Upper lobe of left lung (tissue), 6 donors: ENCODE results near the gene CDC16. TPM values are rescaled to one million over a fixed set of nuclear protein-coding genes. Genes with fewer than 3 reads are reported as not detected.

ENCODE experiments used
- ATAC-seq, 2 donors: fragments of 200-7000 bp; cut with Tn5 transposase; one replicate each; pipeline ENCODE4 v1.9.1; 2022; ENCODE audit warnings: mild to moderate bottlenecking in 2 of 2, moderate library complexity in 2 of 2; ENCODE audit not compliant: low FRiP score in 2 of 2
- DNase-seq, 2 donors: peaks; one replicate each; pipeline ENCODE4 v3.0.0-alpha.2; 2019 to 2020
- H3K27ac ChIP-seq, 4 donors: fragments of 200-600 bp; sonication (generic); one replicate each; pipeline ENCODE4 v1.5.1; 2016 to 2019
- H3K27me3 ChIP-seq, 4 donors: fragments of 200-600 bp; sonication (generic); one replicate each; pipeline ENCODE4 v1.5.1; 2017 to 2019
- H3K36me3 ChIP-seq, 4 donors: fragments of 200-600 bp; sonication (generic); one replicate each; pipeline ENCODE4 v1.5.1; 2016 to 2019
- H3K4me1 ChIP-seq, 4 donors: fragments of 200-600 bp; sonication (generic); one replicate each; pipeline ENCODE4 v1.5.1; 2018 to 2019
- H3K4me3 ChIP-seq, 4 donors: fragments of 200-600 bp; sonication (generic); one replicate each; pipeline ENCODE4 v1.5.1; 2017 to 2019; ENCODE audit warnings: mild to moderate bottlenecking in 2 of 4, moderate library complexity in 1 of 4
- H3K9me3 ChIP-seq, 4 donors: fragments of 200-600 bp; sonication (generic); one replicate each; pipeline ENCODE4 v1.5.1; 2018 to 2019
- CTCF ChIP-seq, 6 experiments: fragments of 450-650 bp in 4 of 6; fragments of 200-600 bp in 2 of 6; sonication (generic) in 2 of 6; IDR thresholded peaks; one replicate each; pipeline ENCODE4 v1.5.1; 2016 to 2019; ENCODE audit warnings: antibody characterized with exemption in 6 of 6
- EP300 ChIP-seq, 4 donors: sonication (generic); formaldehyde crosslinking; IDR thresholded peaks; one replicate each; pipeline ENCODE4 v1.5.1; 2017; ENCODE audit warnings: antibody characterized with exemption in 4 of 4, control low read depth in 2 of 4
- POLR2A ChIP-seq, 4 donors: fragments of 450-650 bp; IDR thresholded peaks; one replicate each; pipeline ENCODE4 v1.5.1; 2016 to 2017; ENCODE audit warnings: antibody characterized with exemption in 4 of 4, mild to moderate bottlenecking in 2 of 4
- POLR2AphosphoS5 ChIP-seq, 2 donors: sonication (generic); formaldehyde crosslinking; IDR thresholded peaks; one replicate each; pipeline ENCODE4 v1.5.1; 2017; ENCODE audit warnings: antibody characterized with exemption in 2 of 2
- WGBS, 2 donors: methylation state at CpG; one replicate each; pipeline ENCODE4 v1.1.5; 2017 to 2018; 5-methylcytosine and 5-hydroxymethylcytosine counted together
- total RNA-seq, 6 donors: library from RNA; depleted of rRNA in 4 of 6; stranded (reverse); fragments of >200 nt in 4 of 6; gene quantifications; one replicate each; pipeline versions ENCODE4 v1.1.0 to v1.2.1, GENCODE V29; 2016 to 2021
- donor health status: DM: no; HTN: no; CAD: no; lungs with moderate emphysema.
- donor health status: DM: no; HTN: yes; CAD: no; lungs with severe emphysema.

The CDC16 gene
- total RNA-seq, 6 donors from 2014 or later: 46.6 to 123 (median 58.3) TPM

- no peak for ATAC-seq
- Histone ChIP-seq H3K27ac (no peak overlapping the region), H3K4me1 (peaks cover 4 to 6% (median 6%) of the 10 kb centered on the region in 4 donors), H3K36me3 (peaks cover 7 to 61% (median 22%) of the 10 kb centered on the region in 4 donors), H3K27me3 (no peaks in the 10 kb centered on the region), H3K9me3 (no peaks in the 10 kb centered on the region), H3K4me3 (no peak overlapping the region)
- TF ChIP-seq POLR2AphosphoS5 (IDR thresholded peaks at IDR 0.05): no peak
- no peak for TF ChIP-seq CTCF (IDR thresholded peaks at IDR 0.05)
- no peak for TF ChIP-seq EP300 (IDR thresholded peaks at IDR 0.05)
- TF ChIP-seq POLR2A (IDR thresholded peaks at IDR 0.05): no peak
- 75 to 81% methylated on average over 7 of the region's 7 CpGs for WGBS, 2 donors
- no peak for DNase-seq
These were observed 40.6 kb downstream of the CDC16 start for GRCh38 chr13:114275304-114275703.

GRCh38 chr13:114279146-114279545, 44.4 kb downstream of the CDC16 start:
- TF ChIP-seq POLR2A (IDR thresholded peaks at IDR 0.05): no peak
- no peak overlapping the region for H3K4me3 ChIP-seq
- ATAC-seq: no peak
- no peaks in the 10 kb centered on the region for H3K27me3 ChIP-seq
- H3K27ac ChIP-seq: peak overlapping the region in 2 of 4 donors; percentile 31 to 95
- H3K36me3 ChIP-seq: peaks cover 0 to 35% (median 8%) of the 10 kb centered on the region in 4 donors
- H3K4me1 ChIP-seq: peaks cover 17 to 29% (median 21%) of the 10 kb centered on the region in 4 donors
- no peaks in the 10 kb centered on the region for H3K9me3 ChIP-seq
- 80 to 82% methylated on average over 4 of the region's 4 CpGs for WGBS, 2 donors
- no peak for DNase-seq

GRCh38 chr13:114279758-114280355, 45.2 kb downstream of the CDC16 start:
- no peak for DNase-seq
- no peak for ATAC-seq
- TF ChIP-seq POLR2A (IDR thresholded peaks at IDR 0.05): no peak
- no peak for TF ChIP-seq EP300 (IDR thresholded peaks at IDR 0.05)
- TF ChIP-seq CTCF (IDR thresholded peaks at IDR 0.05): no peak
- TF ChIP-seq POLR2AphosphoS5 (IDR thresholded peaks at IDR 0.05): no peak
- 70 to 87% methylated on average over 2 of the region's 2 CpGs for WGBS, 2 donors
- Histone ChIP-seq H3K9me3 (no peaks in the 10 kb centered on the region), H3K27ac (peak overlapping the region in 3 of 4 donors; percentile 95 to 98 (median 96)), H3K4me1 (peaks cover 17 to 29% (median 21%) of the 10 kb centered on the region in 4 donors), H3K4me3 (no peak overlapping the region), H3K36me3 (peaks cover 0 to 35% (median 8%) of the 10 kb centered on the region in 4 donors), H3K27me3 (no peaks in the 10 kb centered on the region)

- DNase-seq (peak; percentile 90 to 98), ATAC-seq (peak; percentile 96)
- peak within 1 kb of the TSS; percentile 95 to 99 (median 97) for H3K27ac ChIP-seq
- H3K36me3 ChIP-seq: peaks cover 0 to 27% (median 5%) of the 10 kb centered on the region in 4 donors
- no peaks in the 10 kb centered on the region for H3K9me3 ChIP-seq
- TF ChIP-seq POLR2AphosphoS5 (IDR thresholded peaks at IDR 0.05) (peak; percentile 86 to 87), POLR2A (IDR thresholded peaks at IDR 0.05) (peak in 3 of 4 donors; percentile 72 to 90 (median 87)), EP300 (IDR thresholded peaks at IDR 0.05) (peak in 1 of 4 donors; percentile 13), CTCF (IDR thresholded peaks at IDR 0.05) (peak in 1 of 6 experiments; percentile 21)
- H3K4me1 ChIP-seq: peaks cover 17 to 29% (median 21%) of the 10 kb centered on the region in 4 donors
- H3K4me3 ChIP-seq: peak within 1 kb of the TSS; percentile 35 to 79 (median 74)
- WGBS, 2 donors: 0 to 1% methylated on average over 7 to 69 of the region's 89 CpGs
- H3K27me3 ChIP-seq: no peaks in the 10 kb centered on the region
These were observed 46.8 kb downstream of the CDC16 start, which contains the start of gene UPF3A for GRCh38 chr13:114281351-114282040. UPF3A (plus strand) TSS chr13:114281601; CDS start chr13:114281640, 39 bp downstream.

GRCh38 chr13:114282041-114282670, 47.5 kb downstream of the CDC16 start:
- DNase-seq (peak; percentile 35 to 90), ATAC-seq (peak; percentile 85 to 89)
- WGBS, 2 donors: 0 to 1% methylated on average over 20 to 42 of the region's 50 CpGs
- H3K9me3 ChIP-seq: no peaks in the 10 kb centered on the region
- peaks cover 17 to 29% (median 21%) of the 10 kb centered on the region in 4 donors for H3K4me1 ChIP-seq
- peak overlapping the region; percentile 35 to 79 (median 74) for H3K4me3 ChIP-seq
- H3K27ac ChIP-seq: peak overlapping the region; percentile 95 to 99 (median 97)
- no peaks in the 10 kb centered on the region for H3K27me3 ChIP-seq
- TF ChIP-seq CTCF (IDR thresholded peaks at IDR 0.05) (peak in 1 of 6 experiments; percentile 7), EP300 (IDR thresholded peaks at IDR 0.05) (no peak), POLR2AphosphoS5 (IDR thresholded peaks at IDR 0.05) (peak; percentile 17 to 64), POLR2A (IDR thresholded peaks at IDR 0.05) (peak in 2 of 4 donors; percentile 49 to 69)
- peaks cover 0 to 31% (median 11%) of the 10 kb centered on the region in 4 donors for H3K36me3 ChIP-seq
